Suprapubic skin (tissue), 3 donors: ENCODE data around the gene LYRM4.

Experiments
- EP300 ChIP-seq: sonication (generic); formaldehyde crosslinking; IDR thresholded peaks from one replicate; pipeline ENCODE4 v1.6.1; 2017; ENCODE audit warnings: antibody characterized with exemption
- POLR2A ChIP-seq, 2 donors: fragments of 450-650 bp; IDR thresholded peaks; one replicate each; pipeline ENCODE4 v1.6.1; 2017; ENCODE audit warnings: antibody characterized with exemption in 2 of 2, mild to moderate bottlenecking in 2 of 2, moderate library complexity in 2 of 2
- TF ChIP-seq, protein P1 (sequence below), 2 donors: fragments of 200-600 bp in 1 of 2; fragments of 450-650 bp in 1 of 2; sonication (generic) in 1 of 2; IDR thresholded peaks; one replicate each; pipeline ENCODE4 v1.5.1; 2016 to 2019; ENCODE audit warnings: antibody characterized with exemption in 2 of 2, mild to moderate bottlenecking in 1 of 2, moderate library complexity in 1 of 2

DNA sequence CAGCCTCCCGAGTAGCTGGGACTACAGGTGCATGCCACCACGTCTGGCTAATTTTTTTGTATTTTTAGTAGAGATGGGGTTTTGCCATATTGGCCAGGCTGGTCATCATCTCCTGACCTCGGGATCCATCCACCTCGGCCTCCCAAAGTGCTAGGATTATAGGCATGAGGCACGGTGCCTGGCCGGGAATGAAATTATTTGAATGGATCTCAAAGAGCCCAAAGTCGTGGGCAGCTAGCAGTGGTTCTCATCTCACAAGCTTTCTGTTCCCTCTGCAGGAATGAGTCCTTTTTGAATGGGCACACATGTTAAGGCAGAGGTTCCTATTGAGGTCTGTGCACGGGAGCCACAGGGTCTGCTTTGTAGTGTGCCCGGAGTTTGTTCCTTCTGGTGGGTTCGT lies 140.7 kb downstream of the LYRM4 start:
- TF ChIP-seq POLR2A (IDR thresholded peaks at IDR 0.05) (no peak), EP300 (no peak)
- TF ChIP-seq, protein P1, sequence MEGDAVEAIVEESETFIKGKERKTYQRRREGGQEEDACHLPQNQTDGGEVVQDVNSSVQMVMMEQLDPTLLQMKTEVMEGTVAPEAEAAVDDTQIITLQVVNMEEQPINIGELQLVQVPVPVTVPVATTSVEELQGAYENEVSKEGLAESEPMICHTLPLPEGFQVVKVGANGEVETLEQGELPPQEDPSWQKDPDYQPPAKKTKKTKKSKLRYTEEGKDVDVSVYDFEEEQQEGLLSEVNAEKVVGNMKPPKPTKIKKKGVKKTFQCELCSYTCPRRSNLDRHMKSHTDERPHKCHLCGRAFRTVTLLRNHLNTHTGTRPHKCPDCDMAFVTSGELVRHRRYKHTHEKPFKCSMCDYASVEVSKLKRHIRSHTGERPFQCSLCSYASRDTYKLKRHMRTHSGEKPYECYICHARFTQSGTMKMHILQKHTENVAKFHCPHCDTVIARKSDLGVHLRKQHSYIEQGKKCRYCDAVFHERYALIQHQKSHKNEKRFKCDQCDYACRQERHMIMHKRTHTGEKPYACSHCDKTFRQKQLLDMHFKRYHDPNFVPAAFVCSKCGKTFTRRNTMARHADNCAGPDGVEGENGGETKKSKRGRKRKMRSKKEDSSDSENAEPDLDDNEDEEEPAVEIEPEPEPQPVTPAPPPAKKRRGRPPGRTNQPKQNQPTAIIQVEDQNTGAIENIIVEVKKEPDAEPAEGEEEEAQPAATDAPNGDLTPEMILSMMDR (IDR thresholded peaks at IDR 0.05) = no peak
